ENCODE data around the gene USP48. TPM values are rescaled to one million over a fixed set of nuclear protein-coding genes. Genes with fewer than 3 reads are reported as not detected.

USP48 gene
- total and polyA plus RNA-seq, 2 of the 13 experiments (the other 11 are each of a cell fraction or from before 2014, with no cell fraction given) = 30.4 to 30.7 TPM

DNA sequence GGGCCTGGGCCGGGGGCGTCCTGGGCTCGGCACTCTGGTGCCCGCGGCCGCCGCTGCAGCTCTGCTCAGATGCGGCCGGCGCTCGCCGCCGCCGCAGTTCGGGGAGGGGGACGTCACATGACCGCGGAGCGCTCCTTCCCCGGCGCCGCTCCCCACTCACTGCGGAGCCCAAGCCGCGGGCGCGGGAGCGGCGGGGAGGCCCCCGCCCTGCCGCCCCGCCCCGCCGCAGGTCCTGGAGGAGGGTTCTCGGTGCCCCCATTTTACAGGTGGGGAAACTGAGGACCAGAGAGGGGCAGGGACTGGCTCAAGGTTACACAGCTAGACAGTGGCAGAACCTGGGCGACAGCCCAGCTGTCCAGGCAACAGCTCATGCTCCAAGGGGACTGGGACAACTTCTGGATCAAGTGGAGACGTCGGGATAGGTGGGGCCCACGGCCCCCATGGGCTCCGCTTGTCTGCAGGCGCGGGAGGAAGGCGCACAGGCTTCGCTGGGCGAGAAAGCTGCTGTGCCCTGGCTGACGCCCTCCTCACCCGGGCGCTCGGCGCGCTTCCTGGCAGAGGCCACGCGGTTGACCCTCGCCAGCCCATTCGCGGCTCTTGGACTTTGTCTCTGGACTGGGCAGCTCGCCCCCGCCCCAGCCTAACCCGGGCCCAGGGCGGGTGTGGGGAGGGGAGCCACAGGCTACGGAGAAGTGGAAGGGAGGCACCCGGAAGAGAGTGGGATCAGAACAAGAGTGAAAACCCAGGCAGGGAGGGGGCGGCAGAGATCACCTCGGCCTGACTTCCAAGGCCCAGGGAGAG, 113.5 kb downstream of the USP48 start, which contains the start of gene RAP1GAP (continued):
- TF ChIP-seq ZNF430 (CRISPR knock-in tag; IDR thresholded peaks at IDR 0.05) (0 out of 2 replicates have a peak, but pooled peaks have one; percentile 32), PAX8 (CRISPR knock-in tag; IDR thresholded peaks at IDR 0.05; ENCODE audit: borderline replicate concordance) (no peak), SMAD9 (CRISPR knock-in tag; IDR thresholded peaks at IDR 0.05) (no peak), ARNTL (CRISPR knock-in tag; IDR thresholded peaks at IDR 0.05) (peak; percentile 65), HNRNPLL (IDR thresholded peaks at IDR 0.05; ENCODE audit: low read depth, low read length, poor library complexity, severe bottlenecking) (peak; percentile 53), RBAK (CRISPR knock-in tag; IDR thresholded peaks at IDR 0.05) (0 out of 2 replicates have a peak, but pooled peaks have one; percentile 28), HNF4A (CRISPR knock-in tag; IDR thresholded peaks at IDR 0.05) (peak; percentile 97), DR1 (CRISPR knock-in tag; IDR thresholded peaks at IDR 0.05) (peak; percentile 62), NKX3-1 (CRISPR knock-in tag; IDR thresholded peaks at IDR 0.05) (no peak), YEATS4 (CRISPR knock-in tag; IDR thresholded peaks at IDR 0.05; ENCODE audit: borderline replicate concordance) (peak; percentile 94), ZNF549 (CRISPR knock-in tag; IDR thresholded peaks at IDR 0.05) (no peak), RBFOX2 (IDR thresholded peaks at IDR 0.05; ENCODE audit: low read depth, low read length) (peak; percentile 95), ZBTB38 (CRISPR knock-in tag; IDR thresholded peaks at IDR 0.05) (peak; percentile 84)
- TF ChIP-seq, protein P1, sequence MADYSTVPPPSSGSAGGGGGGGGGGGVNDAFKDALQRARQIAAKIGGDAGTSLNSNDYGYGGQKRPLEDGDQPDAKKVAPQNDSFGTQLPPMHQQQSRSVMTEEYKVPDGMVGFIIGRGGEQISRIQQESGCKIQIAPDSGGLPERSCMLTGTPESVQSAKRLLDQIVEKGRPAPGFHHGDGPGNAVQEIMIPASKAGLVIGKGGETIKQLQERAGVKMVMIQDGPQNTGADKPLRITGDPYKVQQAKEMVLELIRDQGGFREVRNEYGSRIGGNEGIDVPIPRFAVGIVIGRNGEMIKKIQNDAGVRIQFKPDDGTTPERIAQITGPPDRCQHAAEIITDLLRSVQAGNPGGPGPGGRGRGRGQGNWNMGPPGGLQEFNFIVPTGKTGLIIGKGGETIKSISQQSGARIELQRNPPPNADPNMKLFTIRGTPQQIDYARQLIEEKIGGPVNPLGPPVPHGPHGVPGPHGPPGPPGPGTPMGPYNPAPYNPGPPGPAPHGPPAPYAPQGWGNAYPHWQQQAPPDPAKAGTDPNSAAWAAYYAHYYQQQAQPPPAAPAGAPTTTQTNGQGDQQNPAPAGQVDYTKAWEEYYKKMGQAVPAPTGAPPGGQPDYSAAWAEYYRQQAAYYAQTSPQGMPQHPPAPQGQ (CRISPR knock-in tag; IDR thresholded peaks at IDR 0.05; ENCODE audit: borderline replicate concordance) = no peak
- TF ChIP-seq, protein P2, sequence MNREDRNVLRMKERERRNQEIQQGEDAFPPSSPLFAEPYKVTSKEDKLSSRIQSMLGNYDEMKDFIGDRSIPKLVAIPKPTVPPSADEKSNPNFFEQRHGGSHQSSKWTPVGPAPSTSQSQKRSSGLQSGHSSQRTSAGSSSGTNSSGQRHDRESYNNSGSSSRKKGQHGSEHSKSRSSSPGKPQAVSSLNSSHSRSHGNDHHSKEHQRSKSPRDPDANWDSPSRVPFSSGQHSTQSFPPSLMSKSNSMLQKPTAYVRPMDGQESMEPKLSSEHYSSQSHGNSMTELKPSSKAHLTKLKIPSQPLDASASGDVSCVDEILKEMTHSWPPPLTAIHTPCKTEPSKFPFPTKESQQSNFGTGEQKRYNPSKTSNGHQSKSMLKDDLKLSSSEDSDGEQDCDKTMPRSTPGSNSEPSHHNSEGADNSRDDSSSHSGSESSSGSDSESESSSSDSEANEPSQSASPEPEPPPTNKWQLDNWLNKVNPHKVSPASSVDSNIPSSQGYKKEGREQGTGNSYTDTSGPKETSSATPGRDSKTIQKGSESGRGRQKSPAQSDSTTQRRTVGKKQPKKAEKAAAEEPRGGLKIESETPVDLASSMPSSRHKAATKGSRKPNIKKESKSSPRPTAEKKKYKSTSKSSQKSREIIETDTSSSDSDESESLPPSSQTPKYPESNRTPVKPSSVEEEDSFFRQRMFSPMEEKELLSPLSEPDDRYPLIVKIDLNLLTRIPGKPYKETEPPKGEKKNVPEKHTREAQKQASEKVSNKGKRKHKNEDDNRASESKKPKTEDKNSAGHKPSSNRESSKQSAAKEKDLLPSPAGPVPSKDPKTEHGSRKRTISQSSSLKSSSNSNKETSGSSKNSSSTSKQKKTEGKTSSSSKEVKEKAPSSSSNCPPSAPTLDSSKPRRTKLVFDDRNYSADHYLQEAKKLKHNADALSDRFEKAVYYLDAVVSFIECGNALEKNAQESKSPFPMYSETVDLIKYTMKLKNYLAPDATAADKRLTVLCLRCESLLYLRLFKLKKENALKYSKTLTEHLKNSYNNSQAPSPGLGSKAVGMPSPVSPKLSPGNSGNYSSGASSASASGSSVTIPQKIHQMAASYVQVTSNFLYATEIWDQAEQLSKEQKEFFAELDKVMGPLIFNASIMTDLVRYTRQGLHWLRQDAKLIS (CRISPR knock-in tag; IDR thresholded peaks at IDR 0.05) = no peak
- TF ChIP-seq, protein P3, sequence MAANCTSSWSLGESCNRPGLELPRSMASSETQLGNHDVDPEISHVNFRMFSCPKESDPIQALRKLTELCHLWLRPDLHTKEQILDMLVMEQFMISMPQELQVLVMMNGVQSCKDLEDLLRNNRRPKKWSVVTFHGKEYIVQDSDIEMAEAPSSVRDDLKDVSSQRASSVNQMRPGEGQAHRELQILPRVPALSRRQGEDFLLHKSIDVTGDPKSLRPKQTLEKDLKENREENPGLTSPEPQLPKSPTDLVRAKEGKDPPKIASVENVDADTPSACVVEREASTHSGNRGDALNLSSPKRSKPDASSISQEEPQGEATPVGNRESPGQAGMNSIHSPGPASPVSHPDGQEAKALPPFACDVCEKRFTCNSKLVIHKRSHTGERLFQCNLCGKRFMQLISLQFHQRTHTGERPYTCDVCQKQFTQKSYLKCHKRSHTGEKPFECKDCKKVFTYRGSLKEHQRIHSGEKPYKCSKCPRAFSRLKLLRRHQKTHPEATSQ (CRISPR knock-in tag; IDR thresholded peaks at IDR 0.05; ENCODE audit: borderline replicate concordance) = peak; percentile 63; the same call in 1 of the 2 replicates
- TF ChIP-seq, protein P4, sequence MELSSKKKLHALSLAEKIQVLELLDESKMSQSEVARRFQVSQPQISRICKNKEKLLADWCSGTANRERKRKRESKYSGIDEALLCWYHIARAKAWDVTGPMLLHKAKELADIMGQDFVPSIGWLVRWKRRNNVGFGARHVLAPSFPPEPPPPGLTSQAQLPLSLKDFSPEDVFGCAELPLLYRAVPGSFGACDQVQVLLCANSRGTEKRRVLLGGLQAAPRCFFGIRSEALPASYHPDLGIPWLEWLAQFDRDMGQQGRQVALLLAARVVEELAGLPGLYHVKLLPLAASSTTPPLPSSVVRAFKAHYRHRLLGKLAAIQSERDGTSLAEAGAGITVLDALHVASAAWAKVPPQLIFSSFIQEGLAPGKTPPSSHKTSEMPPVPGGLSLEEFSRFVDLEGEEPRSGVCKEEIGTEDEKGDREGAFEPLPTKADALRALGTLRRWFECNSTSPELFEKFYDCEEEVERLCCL (CRISPR knock-in tag; IDR thresholded peaks at IDR 0.05; ENCODE audit: borderline replicate concordance) = peak; percentile 56; the same call in 1 of the 2 replicates
- TF ChIP-seq, protein P5, sequence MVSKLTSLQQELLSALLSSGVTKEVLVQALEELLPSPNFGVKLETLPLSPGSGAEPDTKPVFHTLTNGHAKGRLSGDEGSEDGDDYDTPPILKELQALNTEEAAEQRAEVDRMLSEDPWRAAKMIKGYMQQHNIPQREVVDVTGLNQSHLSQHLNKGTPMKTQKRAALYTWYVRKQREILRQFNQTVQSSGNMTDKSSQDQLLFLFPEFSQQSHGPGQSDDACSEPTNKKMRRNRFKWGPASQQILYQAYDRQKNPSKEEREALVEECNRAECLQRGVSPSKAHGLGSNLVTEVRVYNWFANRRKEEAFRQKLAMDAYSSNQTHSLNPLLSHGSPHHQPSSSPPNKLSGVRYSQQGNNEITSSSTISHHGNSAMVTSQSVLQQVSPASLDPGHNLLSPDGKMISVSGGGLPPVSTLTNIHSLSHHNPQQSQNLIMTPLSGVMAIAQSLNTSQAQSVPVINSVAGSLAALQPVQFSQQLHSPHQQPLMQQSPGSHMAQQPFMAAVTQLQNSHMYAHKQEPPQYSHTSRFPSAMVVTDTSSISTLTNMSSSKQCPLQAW (CRISPR knock-in tag; IDR thresholded peaks at IDR 0.05) = peak; percentile 97; the same call in 1 of the 2 replicates
